SKM-1 treated with dmso at 0.1 percent for 144 hours (cell line): Measurements from ENCODE around the gene KNG1.

ENCODE experiments used
- DNase-seq: peaks from one replicate; lab custom pipeline; 2025; ENCODE audit not compliant: unreplicated experiment; lab: John Stamatoyannopoulos, UW

Gene KNG1

DNA sequence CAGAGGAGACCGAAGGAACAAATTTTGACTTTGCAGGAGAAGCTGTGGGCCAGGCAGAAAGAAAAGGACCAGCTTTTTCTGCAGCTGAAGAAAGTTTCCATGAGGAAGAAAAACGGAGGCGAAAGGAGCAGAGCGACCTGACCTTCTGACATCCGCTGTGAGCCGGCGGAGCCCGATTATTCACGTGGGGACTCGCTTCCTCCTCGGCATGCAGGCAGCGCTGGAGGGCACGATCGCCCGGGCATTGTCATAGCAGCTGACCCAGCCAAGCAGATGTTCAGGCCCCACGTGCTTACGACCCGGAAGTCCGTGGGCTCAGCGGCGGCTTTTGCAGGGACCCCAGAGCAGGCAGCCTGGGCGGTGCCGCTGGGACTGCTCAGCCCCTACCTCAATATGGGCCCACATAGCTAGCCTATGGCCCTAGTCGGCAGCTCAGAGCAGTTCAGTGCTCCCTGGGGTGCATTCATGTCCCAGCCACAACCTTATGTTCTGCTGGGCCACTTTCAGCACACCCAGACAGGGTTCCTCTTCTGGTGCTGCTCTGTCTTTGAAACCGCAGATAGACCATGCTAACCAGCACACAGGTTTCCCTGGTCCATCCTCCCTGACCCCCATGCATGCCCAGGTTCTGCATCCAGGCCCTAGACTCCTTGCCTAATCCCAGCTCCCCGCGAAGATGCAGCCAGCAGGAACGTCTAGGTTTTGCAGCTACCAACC, 55.7 kb downstream of the KNG1 start:
- DNase-seq: no peak

GRCh38 chr3:186775999-186776398, 58.8 kb downstream of the KNG1 start:
- no peak for DNase-seq

DNA sequence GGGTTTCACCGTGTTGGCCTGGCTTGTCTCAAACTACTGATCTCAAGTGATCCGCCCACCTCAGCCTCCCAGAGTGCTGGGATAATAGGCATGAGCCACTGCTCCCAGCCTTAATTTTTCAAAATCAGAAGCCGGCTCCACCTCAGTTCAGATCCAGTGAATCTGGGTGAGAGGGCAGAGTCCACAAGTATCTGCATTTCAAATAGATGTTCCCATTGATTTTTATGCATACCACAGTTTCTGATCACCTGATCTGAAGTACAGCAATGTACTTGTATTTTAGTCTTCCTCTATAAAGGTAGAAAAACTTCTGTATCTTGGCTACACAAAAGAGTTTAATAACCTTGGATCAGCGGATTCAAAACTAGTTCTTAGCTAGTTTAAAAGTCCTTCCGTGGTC, 62.0 kb downstream of the KNG1 start:
- DNase-seq: no peak

DNA sequence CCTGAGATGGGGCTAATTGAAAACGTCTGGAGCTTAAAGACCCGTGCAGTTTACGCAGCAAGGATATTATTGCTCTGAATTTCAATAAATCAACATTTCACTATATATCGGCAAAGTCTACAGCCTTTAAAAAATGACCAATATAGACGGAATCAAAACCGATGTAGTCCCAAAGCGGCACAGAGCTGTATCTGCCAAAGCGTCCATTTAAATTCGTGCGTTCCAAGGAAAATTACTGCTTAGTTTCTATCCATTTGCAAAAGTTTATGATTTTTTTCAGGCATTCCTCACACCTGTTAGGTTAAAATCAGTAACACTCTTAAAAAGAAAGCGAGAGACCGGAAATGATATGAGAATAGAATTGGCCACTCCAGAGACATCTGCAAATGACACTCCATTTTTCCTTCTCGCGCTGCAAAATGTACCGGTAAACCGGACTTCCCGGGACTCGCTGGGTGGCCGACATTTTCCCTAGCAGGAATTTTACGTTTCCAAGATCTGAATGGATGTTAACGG, 65.4 kb downstream of the KNG1 start:
- DNase-seq: no peak

DNA sequence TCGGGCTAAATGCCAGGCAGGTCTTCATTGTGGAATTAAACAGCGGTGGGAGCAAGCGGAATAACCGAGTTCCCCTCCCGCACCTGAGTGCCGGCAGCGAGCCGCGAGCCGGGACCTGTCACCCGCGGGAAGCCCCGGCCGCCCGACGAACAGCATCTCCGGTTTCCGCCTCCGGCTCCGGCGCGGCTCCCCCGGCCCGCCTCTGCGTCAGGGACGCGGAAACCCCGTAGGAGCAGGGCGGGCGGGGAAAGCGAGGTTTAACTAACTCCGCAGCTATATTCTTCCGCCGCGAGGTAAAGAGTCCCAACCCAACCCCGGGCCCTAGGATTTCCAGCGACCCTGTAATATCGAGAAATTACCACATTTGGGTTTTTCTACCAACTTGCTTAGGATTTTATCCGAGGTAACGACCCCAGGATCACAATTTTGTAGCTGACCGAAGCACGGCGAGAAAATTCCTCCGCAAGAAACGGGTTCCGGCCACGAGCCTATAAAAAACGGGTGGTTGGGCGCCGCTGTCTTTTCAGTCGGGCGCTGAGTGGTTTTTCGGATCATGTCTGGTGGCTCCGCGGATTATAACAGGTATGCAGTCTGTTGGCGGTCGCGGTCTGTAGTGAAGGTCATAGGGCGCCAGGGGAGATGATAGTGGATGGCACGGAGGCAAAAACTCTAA, 66.0 kb downstream of the KNG1 start, which contains the start of gene EIF4A2:
TSS of gene EIF4A2 (plus strand) at position 520 of the 673 bp plus-strand sequence. CDS start at position 554, 34 bp downstream.
- DNase-seq: peak; percentile 82

GRCh38 chr3:186783731-186784515, 66.8 kb downstream of the KNG1 start:
- peak; percentile 64 for DNase-seq

GRCh38 chr3:186784820-186785494, 67.8 kb downstream of the KNG1 start:
- DNase-seq: no peak

GRCh38 chr3:186785495-186786018, 68.4 kb downstream of the KNG1 start:
- no peak for DNase-seq

DNA sequence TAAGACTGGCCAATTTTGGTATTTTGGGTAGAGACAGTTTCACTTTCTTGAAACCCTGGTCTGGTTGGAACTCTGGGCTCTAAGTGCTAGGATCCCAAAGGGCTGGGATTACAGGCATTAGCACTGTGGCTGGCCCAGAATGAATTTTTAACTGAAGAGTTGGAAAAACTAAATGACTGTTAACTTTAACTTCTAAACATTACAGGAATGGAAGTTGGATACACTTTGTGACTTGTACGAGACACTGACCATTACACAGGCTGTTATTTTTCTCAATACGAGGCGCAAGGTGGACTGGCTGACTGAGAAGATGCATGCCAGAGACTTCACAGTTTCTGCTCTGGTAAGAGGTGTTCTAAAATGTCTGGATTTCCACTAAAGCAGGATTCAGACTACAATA, 69.8 kb downstream of the KNG1 start:
- DNase-seq: no peak

GRCh38 chr3:186787642-186788481, 70.7 kb downstream of the KNG1 start:
- DNase-seq: no peak

GRCh38 chr3:186788482-186789370, 71.6 kb downstream of the KNG1 start:
- no peak for DNase-seq

GRCh38 chr3:186789554-186790260, 72.5 kb downstream of the KNG1 start:
- DNase-seq: no peak

GRCh38 chr3:186790261-186790981, 73.3 kb downstream of the KNG1 start:
- DNase-seq: no peak
